ENCODE results near the gene ADCY3.

Gene ADCY3

GRCh38 chr2:24908461-24908901 is 11.6 kb downstream of the ADCY3 start:
- TF ChIP-seq CTCF (IDR thresholded peaks at IDR 0.05; ENCODE audit: low read length) (no peak), EZH2 (IDR thresholded peaks at IDR 0.05; ENCODE audit: borderline replicate concordance, low read length) (no peak)
- Histone ChIP-seq H3K9me2 (ENCODE audit: low read depth, low read length) (no peaks in the 10 kb centered on the region), H3K4me2 (ENCODE audit: low read length) (no peak overlapping the region), H3K4me1 (ENCODE audit: insufficient read depth, low read length, severe bottlenecking) (no peaks in the 10 kb centered on the region), H3K27ac (ENCODE audit: low read depth, low read length, poor library complexity, severe bottlenecking) (no peak overlapping the region), H4K20me1 (ENCODE audit: insufficient read depth, low read length) (no peaks in the 10 kb centered on the region), H3F3A (ENCODE audit: insufficient read depth, low read length) (no peaks in the 10 kb centered on the region), H3K9ac (ENCODE audit: low read length) (no peak overlapping the region), H3K36me3 (ENCODE audit: insufficient read depth, low read length) (peaks cover 70% of the 10 kb centered on the region), H3K79me2 (ENCODE audit: insufficient read depth, low read length) (0 out of 2 replicates have a peak, but pooled peaks cover 4% of the 10 kb centered on the region), H3K4me3 (ENCODE audit: low read depth, low read length, poor library complexity, severe bottlenecking) (no peak overlapping the region), H3K27me3 (ENCODE audit: insufficient read depth, low read length) (no peaks in the 10 kb centered on the region), H3K9me3 (ENCODE audit: low read length) (no peaks in the 10 kb centered on the region; the same call in 1 of the 2 replicates), H2AFZ (ENCODE audit: low read length) (no peak overlapping the region)

GRCh38 chr2:24907116-24907515 is 12.9 kb downstream of the ADCY3 start:
- Histone ChIP-seq H4K20me1 (ENCODE audit: insufficient read depth, low read length) (no peaks in the 10 kb centered on the region), H3F3A (ENCODE audit: insufficient read depth, low read length) (no peaks in the 10 kb centered on the region), H3K79me2 (ENCODE audit: insufficient read depth, low read length) (0 out of 2 replicates have a peak, but pooled peaks cover 4% of the 10 kb centered on the region), H3K9me2 (ENCODE audit: low read depth, low read length) (no peaks in the 10 kb centered on the region), H3K9ac (ENCODE audit: low read length) (no peak overlapping the region), H3K27me3 (ENCODE audit: insufficient read depth, low read length) (no peaks in the 10 kb centered on the region), H3K4me1 (ENCODE audit: insufficient read depth, low read length, severe bottlenecking) (no peaks in the 10 kb centered on the region), H3K4me2 (ENCODE audit: low read length) (no peak overlapping the region), H3K36me3 (ENCODE audit: insufficient read depth, low read length) (peaks cover 69% of the 10 kb centered on the region), H3K27ac (ENCODE audit: low read depth, low read length, poor library complexity, severe bottlenecking) (no peak overlapping the region), H2AFZ (ENCODE audit: low read length) (no peak overlapping the region), H3K4me3 (ENCODE audit: low read depth, low read length, poor library complexity, severe bottlenecking) (no peak overlapping the region), H3K9me3 (ENCODE audit: low read length) (no peaks in the 10 kb centered on the region; the same call in 1 of the 2 replicates)
- TF ChIP-seq CTCF (IDR thresholded peaks at IDR 0.05; ENCODE audit: low read length) (no peak), EZH2 (IDR thresholded peaks at IDR 0.05; ENCODE audit: borderline replicate concordance, low read length) (no peak)

- no peaks in the 10 kb centered on the region for H3K4me1 ChIP-seq (ENCODE audit: insufficient read depth, low read length, severe bottlenecking)
- no peak overlapping the region for H3K9ac ChIP-seq (ENCODE audit: low read length)
- no peaks in the 10 kb centered on the region for H3F3A ChIP-seq (ENCODE audit: insufficient read depth, low read length)
- TF ChIP-seq CTCF (IDR thresholded peaks at IDR 0.05; ENCODE audit: low read length) (no peak), EZH2 (IDR thresholded peaks at IDR 0.05; ENCODE audit: borderline replicate concordance, low read length) (no peak)
- no peaks in the 10 kb centered on the region for H3K9me2 ChIP-seq (ENCODE audit: low read depth, low read length)
- no peaks in the 10 kb centered on the region for H4K20me1 ChIP-seq (ENCODE audit: insufficient read depth, low read length)
- no peak overlapping the region for H3K4me3 ChIP-seq (ENCODE audit: low read depth, low read length, poor library complexity, severe bottlenecking)
- no peak overlapping the region for H2AFZ ChIP-seq (ENCODE audit: low read length)
- H3K27ac ChIP-seq (ENCODE audit: low read depth, low read length, poor library complexity, severe bottlenecking): no peak overlapping the region
- peaks cover 64% of the 10 kb centered on the region for H3K36me3 ChIP-seq (ENCODE audit: insufficient read depth, low read length)
- no peaks in the 10 kb centered on the region; the same call in 1 of the 2 replicates for H3K9me3 ChIP-seq (ENCODE audit: low read length)
- H3K27me3 ChIP-seq (ENCODE audit: insufficient read depth, low read length): no peaks in the 10 kb centered on the region
- H3K4me2 ChIP-seq (ENCODE audit: low read length): no peak overlapping the region
- H3K79me2 ChIP-seq (ENCODE audit: insufficient read depth, low read length): 0 out of 2 replicates have a peak, but pooled peaks cover 4% of the 10 kb centered on the region
Observed at GRCh38 chr2:24906466-24906865, 13.6 kb downstream of the ADCY3 start.

Measured in OCI-LY1 (cell line).